Measurements from ENCODE around the gene PPIP5K2.
"Not testable (repeated sequence)": the region's sequence is repeated elsewhere in the genome, so short reads cannot be mapped to it uniquely, and the experiment has no call there.

Gene PPIP5K2

GRCh38 chr5:103126557-103126956 lies 6.5 kb downstream of the PPIP5K2 start:
- FAIRE-seq, result no peak

DNA sequence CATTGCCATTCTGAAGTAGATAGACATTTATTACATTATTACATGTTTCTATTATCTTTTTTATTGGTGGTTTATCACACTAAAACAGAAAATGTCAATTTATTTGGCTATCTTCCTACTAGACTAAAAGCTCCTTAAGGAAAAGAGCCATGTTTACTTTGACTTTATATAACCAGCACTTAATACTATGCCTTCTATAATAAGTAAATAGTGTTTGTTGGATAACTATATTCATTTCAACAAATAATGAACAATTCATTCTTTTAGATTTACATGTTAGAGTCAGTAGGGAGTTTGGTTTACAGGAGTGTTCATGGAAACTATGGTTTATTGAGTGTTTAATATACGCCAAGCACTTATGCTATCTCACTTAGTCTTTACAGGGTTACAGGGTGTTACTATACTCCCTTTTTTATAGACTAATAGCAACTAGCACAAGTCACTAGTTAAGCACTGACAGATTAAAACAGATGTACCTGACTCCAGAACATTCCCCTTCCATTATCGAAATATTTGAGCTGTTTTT lies 7.3 kb downstream of the PPIP5K2 start:
- no peak for FAIRE-seq

DNA sequence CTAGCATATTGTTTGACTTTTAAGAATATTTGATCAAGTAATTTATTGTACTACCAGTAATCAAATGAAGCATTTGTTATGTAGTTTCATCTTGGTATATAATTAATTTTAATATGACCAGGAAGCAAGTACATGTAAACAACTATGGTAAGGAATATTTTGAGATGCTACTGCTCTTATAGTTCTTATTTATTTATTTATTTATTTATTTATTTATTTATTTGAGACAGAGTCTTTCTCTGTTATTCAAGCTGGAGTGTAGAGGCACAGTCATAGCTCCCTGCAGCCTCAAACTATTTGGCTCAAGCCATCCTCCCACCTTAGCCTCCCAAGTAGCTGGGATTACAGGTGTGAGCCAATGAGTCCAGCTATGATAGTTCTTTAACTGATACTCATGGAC lies 8.1 kb downstream of the PPIP5K2 start:
- FAIRE-seq, result peak; percentile 69

DNA sequence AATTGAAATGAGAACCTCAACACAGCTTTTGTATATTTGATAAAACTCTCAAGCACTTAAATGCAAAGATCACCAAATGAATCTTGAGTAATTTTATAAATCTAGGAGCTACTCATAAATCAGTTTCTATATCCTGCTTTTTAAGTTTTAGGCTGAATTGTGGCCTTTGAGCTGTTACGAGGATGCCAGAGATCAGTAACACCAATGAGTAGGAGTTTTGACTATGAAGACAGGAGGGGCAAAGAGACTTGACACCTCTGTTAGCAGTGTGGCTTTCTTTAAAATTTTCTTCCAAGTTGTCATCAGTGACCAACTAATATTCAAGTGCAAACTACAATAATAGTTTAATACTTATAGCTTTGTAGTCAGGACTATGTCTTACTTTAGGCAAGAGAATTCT lies 12.6 kb downstream of the PPIP5K2 start:
- FAIRE-seq, result no peak

- FAIRE-seq, result peak; percentile 80
These were observed 13.1 kb downstream of the PPIP5K2 start for GRCh38 chr5:103133231-103133630.

DNA sequence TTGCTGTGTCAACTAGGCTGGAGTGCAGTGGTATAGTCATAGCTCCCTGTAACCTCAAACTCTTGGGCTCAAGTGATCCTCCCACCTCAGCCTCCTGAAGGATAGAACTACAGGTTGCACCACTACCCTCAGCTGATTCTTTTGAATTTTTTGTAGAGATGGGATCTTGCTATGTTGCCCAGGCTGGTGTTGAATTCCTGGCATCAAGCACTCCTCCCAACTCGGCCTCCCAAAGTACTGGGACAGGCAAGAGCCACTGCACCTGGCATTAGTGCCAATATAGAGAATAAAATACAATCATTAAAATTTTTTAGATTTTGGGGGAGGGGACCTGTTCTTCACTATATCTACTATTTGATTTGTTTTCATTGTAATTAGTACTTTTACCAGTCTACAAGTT lies 15.4 kb downstream of the PPIP5K2 start:
- no peak for FAIRE-seq

DNA sequence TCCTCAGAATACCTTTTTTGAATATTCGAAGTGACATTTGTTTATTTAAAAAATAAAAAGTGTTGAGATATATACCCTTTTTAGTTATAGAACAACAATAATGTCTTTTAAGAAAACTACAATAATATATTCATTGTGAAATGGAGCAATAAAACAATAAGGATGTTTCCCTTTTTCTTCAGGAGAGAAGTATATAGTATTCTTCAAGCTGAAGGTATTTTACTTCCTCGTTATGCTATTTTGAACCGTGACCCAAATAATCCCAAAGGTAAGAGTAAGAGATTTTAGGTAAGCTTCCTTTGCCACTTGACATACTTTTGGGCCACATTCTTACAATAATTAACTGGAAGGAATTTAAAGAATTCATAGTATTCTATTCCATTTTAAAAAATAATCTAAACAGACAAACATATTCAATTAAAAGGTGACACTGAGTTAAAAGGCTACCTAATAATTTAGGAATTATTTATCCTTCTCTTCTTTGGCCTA lies 18.1 kb downstream of the PPIP5K2 start:
- peak; percentile 6 for FAIRE-seq

GRCh38 chr5:103139264-103139865 lies 19.3 kb downstream of the PPIP5K2 start:
- FAIRE-seq, result peak; percentile 93

- not testable (repeated sequence) for FAIRE-seq
These were observed 22.0 kb downstream of the PPIP5K2 start for GRCh38 chr5:103142132-103142531.

- no peak for FAIRE-seq
These were observed 25.1 kb downstream of the PPIP5K2 start for GRCh38 chr5:103145196-103145595.

GRCh38 chr5:103148213-103148612 lies 28.1 kb downstream of the PPIP5K2 start:
- no peak for FAIRE-seq

DNA sequence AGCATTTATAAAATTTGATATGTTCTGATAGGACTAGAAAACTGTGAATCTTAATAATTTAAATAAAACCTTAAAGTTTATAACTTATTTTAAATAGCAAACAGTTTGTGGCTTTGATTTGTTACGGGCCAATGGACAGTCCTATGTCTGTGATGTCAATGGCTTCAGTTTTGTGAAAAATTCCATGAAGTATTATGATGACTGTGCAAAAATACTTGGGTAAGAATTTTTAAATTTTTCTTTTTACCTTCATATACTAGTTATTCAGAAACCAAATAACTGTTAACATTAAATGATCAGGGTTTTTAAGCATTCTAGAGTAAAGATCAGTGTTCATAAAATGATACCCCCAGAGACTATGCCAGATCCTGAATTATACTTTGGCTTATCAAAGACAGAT lies 31.1 kb downstream of the PPIP5K2 start:
- no peak for FAIRE-seq

- FAIRE-seq, result no peak
These were observed 46.6 kb downstream of the PPIP5K2 start for GRCh38 chr5:103166706-103167105.

GRCh38 chr5:103174147-103174546 lies 54.0 kb downstream of the PPIP5K2 start:
- FAIRE-seq, result no peak

DNA sequence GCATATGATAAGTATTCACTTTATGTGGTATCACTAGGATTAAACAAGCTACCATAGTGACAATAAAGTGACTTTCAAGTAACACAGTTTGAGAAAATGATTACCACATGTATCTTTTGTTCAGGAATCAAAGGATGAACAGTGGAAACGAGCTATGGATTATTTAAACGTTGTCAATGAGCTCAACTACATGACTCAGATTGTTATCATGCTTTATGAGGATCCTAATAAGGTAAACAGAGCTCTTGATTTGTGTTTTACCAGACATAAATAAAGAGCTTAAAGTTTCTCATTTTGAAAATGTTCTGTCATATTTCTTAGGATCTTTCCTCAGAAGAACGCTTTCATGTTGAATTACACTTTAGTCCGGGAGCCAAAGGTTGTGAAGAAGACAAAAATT lies 57.4 kb downstream of the PPIP5K2 start:
- FAIRE-seq, result no peak

DNA sequence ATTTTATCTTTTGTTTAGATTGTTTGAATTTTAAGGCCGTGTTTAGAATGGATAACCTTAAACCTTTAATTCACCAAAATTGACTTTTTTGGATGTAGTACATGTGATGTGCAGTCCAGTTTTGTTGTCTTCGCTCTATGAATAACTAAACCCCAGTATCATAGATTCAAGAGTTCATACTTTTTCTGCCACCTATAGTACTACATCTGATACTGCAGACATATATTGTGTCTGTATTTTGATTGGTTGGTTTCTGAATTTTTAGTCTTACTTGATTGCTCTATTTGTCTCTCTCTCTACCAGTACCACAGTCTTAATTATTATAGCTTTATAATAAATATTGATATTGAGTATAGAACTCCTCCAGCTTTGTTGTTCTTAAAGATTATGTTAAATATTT lies 58.1 kb downstream of the PPIP5K2 start:
- peak; percentile 27 for FAIRE-seq

- no peak for FAIRE-seq
These were observed 66.1 kb downstream of the PPIP5K2 start for GRCh38 chr5:103186152-103186551.

- FAIRE-seq, result peak; percentile 59
These were observed 68.3 kb downstream of the PPIP5K2 start for GRCh38 chr5:103188436-103188835.

- FAIRE-seq, result peak; percentile 86
These were observed 83.1 kb downstream of the PPIP5K2 start for GRCh38 chr5:103203226-103203625.

DNA sequence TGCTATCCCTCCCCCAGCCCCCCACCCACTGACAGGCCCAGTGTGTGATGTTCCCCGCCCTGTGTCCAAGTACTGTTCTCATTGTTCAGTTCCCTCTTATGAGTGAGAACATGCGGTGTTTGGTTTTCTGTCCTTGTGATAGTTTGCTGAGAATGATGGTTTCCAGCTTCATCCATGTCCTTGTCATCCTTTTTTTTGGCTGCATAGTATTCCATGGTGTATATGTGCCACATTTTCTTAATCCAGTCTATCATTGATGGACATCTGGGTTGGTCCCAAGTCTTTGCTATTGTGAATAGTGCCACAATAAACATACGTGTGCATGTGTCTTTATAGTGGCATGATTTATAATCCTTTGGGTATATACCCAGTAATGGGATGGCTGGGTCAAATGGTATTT lies 84.9 kb downstream of the PPIP5K2 start:
- not testable (repeated sequence) for FAIRE-seq

- FAIRE-seq, result no peak
These were observed 86.0 kb downstream of the PPIP5K2 start for GRCh38 chr5:103205991-103206700.

DNA sequence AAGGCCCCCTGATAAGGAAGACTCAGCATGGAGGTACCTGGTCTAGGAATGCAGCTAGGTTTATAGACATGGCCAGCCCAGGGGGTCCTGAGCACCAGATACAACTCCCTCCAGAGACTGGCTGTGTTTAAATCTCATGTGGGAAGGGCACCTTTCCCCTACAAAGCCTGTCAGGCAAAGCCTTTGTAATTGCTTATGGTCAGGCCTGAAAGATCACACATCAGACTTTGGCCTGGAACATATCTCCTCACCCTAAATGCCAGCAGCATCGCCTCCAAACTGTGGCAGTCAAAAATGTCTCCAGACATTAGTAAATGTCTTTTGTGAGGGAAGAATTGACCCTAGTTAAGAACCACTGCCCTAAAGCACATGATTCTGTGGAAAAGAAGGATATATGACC lies 86.9 kb downstream of the PPIP5K2 start:
- no peak for FAIRE-seq

DNA sequence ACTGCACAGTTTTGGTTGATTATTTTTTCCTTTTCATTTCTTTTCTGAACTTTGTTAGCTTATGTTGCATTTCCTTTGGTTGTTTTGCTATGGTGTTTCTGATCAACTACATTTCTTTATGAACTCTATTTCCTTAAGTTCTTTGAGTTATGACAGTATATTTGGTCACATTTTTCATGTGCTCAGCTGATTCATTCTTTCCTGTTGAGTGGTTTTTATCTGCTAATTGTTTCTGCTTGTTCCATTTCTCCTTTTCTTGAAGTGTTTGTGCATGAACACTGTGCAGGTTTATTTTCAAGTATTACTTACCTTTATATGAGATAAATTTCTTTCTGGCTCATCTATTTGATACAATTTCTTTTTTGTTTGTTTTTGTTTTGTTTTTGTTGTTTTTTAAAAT lies 87.6 kb downstream of the PPIP5K2 start:
- FAIRE-seq, result no peak

DNA sequence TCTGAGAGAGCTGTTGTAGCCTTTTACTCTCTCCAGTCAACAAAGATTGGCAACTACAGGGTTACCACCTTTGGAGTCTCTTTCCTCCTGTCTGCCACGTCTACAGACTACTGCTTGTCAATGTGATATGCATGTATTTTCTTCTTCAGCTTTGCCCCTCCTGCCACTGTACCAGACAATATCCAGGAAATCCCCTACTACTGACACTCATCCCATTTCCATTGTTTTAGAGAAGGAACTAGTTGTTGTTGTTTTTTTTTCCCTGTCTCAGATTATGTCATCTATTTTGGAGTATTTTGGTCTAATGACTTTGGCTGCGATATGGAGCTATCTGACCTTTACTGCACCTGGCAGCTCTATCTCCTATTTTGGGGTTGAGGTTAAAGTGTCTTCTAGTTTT lies 88.4 kb downstream of the PPIP5K2 start:
- FAIRE-seq, result no peak
